Measurements from ENCODE around the gene RPS6KC1. TPM values are rescaled to one million over a fixed set of nuclear protein-coding genes. Genes with fewer than 3 reads are reported as not detected.

The RPS6KC1 gene
- total and polyA plus RNA-seq, 2 donors (not counting 1 experiment from before 2014, with no cell fraction given) = 2.4 to 19.0 TPM

- TF ChIP-seq EZH2 (IDR thresholded peaks at IDR 0.05; ENCODE audit: borderline replicate concordance, insufficient read depth, low read depth, low read length, poor library complexity, severe bottlenecking) (no peak), CTCF (IDR thresholded peaks at IDR 0.05) (no peak)
- H3K4me3 ChIP-seq (ENCODE audit: control extremely low read depth in 1 of 5, extremely low read depth in 1 of 5, insufficient read depth in 1 of 5, low read depth in 2 of 5, low read length in 4 of 5) = no peak overlapping the region
- WGBS (ENCODE audit: insufficient coverage) = 100% methylated on average over 1 of the region's 2 CpGs
- ChIA-PET CTCF (no interaction called here), POLR2A (no interaction called here)
- no peaks in the 10 kb centered on the region for H3K27me3 Mint-ChIP-seq
- DNase-seq = no peak
- no peaks in the 10 kb centered on the region for H4K20me1 ChIP-seq (ENCODE audit: control insufficient read depth, insufficient read depth, low read length, poor library complexity, severe bottlenecking)
- H2AFZ ChIP-seq (ENCODE audit: insufficient read depth, low read depth, low read length, poor library complexity, severe bottlenecking) = no peak overlapping the region
- no peak overlapping the region for H3K27ac ChIP-seq (ENCODE audit: low read length in 2 of 2)
- H3K9me3 ChIP-seq (ENCODE audit: control extremely low read depth in 1 of 3, control insufficient read depth in 2 of 3, insufficient read depth in 1 of 3, low read length in 2 of 3) = peaks cover 5 to 19% (median 17%) of the 10 kb centered on the region in 3 donors
- H3K79me2 ChIP-seq (ENCODE audit: control insufficient read depth, insufficient read depth, low read length) = no peaks in the 10 kb centered on the region
- H3K4me2 ChIP-seq (replicated peaks; ENCODE audit: low read depth, low read length, poor library complexity, severe bottlenecking) = no peak overlapping the region
- no peaks in the 10 kb centered on the region for H3K4me1 ChIP-seq (ENCODE audit: control insufficient read depth in 2 of 2, insufficient read depth in 2 of 2, low read length in 2 of 2)
- no peak overlapping the region for H3K27ac Mint-ChIP-seq
- intact Hi-C loops (cut with micrococcal nuclease) = no loop called here
- peaks cover 3% of the 10 kb centered on the region for H3K4me1 Mint-ChIP-seq
- no peak overlapping the region for H3K9ac ChIP-seq (ENCODE audit: low read length)
- peaks cover 0 to 3% of the 10 kb centered on the region in 2 experiments for H3K36me3 ChIP-seq (replicated peaks in 1 of 2; ENCODE audit: control extremely low read depth in 1 of 2, control insufficient read depth in 1 of 2, extremely low read depth in 1 of 2, insufficient read depth in 2 of 2, low read length in 1 of 2)
- H3K27me3 ChIP-seq (replicated peaks in 1 of 4; ENCODE audit: control extremely low read depth in 1 of 4, control insufficient read depth in 3 of 4, insufficient read depth in 4 of 4, low read length in 3 of 4) = no peaks in the 10 kb centered on the region
- no peak overlapping the region for H3K4me3 Mint-ChIP-seq
- H3K9me3 Mint-ChIP-seq (ENCODE audit: insufficient read depth) = peaks cover 20% of the 10 kb centered on the region
- no peak for ATAC-seq (ENCODE audit: low read depth)
These were observed 135.1 kb downstream of the RPS6KC1 start for GRCh38 chr1:213186168-213186567.

DNA sequence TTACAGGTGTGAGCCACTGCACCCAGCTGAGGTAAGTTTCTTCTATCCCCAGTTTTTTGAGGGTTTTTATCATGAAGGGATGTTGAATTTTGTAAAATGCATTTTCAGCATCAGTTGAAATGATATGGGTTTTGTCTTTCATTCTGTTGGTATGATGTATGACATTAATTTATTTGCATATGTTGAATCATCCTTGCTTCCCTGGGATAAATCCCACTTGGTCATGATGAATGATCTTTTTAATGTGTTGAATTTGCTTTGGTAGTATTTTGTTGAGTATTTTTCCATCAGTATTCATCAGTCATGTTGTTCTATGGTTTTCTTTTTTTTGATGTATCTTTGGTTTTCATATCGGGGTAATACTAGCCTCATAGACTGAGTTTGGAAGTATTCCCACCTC, 141.0 kb downstream of the RPS6KC1 start:
- ChIA-PET POLR2A (no interaction called here), CTCF (no interaction called here)
- Histone ChIP-seq H3K9me3 (ENCODE audit: control extremely low read depth in 1 of 3, control insufficient read depth in 2 of 3, insufficient read depth in 1 of 3, low read length in 2 of 3) (peaks cover 0 to 12% (median 3%) of the 10 kb centered on the region in 3 donors), H3K36me3 (replicated peaks in 1 of 2; ENCODE audit: control extremely low read depth in 1 of 2, control insufficient read depth in 1 of 2, extremely low read depth in 1 of 2, insufficient read depth in 2 of 2, low read length in 1 of 2) (no peaks in the 10 kb centered on the region), H3K4me3 (ENCODE audit: control extremely low read depth in 1 of 5, extremely low read depth in 1 of 5, insufficient read depth in 1 of 5, low read depth in 2 of 5, low read length in 4 of 5) (no peak overlapping the region), H3K79me2 (ENCODE audit: control insufficient read depth, insufficient read depth, low read length) (no peaks in the 10 kb centered on the region), H4K20me1 (ENCODE audit: control insufficient read depth, insufficient read depth, low read length, poor library complexity, severe bottlenecking) (no peaks in the 10 kb centered on the region), H2AFZ (ENCODE audit: insufficient read depth, low read depth, low read length, poor library complexity, severe bottlenecking) (no peak overlapping the region), H3K4me1 (ENCODE audit: control insufficient read depth in 2 of 2, insufficient read depth in 2 of 2, low read length in 2 of 2) (no peaks in the 10 kb centered on the region), H3K4me2 (replicated peaks; ENCODE audit: low read depth, low read length, poor library complexity, severe bottlenecking) (no peak overlapping the region), H3K27me3 (replicated peaks in 1 of 4; ENCODE audit: control extremely low read depth in 1 of 4, control insufficient read depth in 3 of 4, insufficient read depth in 4 of 4, low read length in 3 of 4) (no peaks in the 10 kb centered on the region), H3K27ac (ENCODE audit: low read length in 2 of 2) (no peak overlapping the region), H3K9ac (ENCODE audit: low read length) (no peak overlapping the region)
- no peak for TF ChIP-seq EZH2 (IDR thresholded peaks at IDR 0.05; ENCODE audit: borderline replicate concordance, insufficient read depth, low read depth, low read length, poor library complexity, severe bottlenecking)
- TF ChIP-seq CTCF (IDR thresholded peaks at IDR 0.05) = no peak
- Mint-ChIP-seq H3K4me3 (no peak overlapping the region), H3K27me3 (no peaks in the 10 kb centered on the region), H3K9me3 (ENCODE audit: insufficient read depth) (peaks cover 11% of the 10 kb centered on the region), H3K27ac (no peak overlapping the region), H3K4me1 (peaks cover 3% of the 10 kb centered on the region)
- no CpG with 5 or more reads among the region's 1 CpG for WGBS (ENCODE audit: insufficient coverage)
- intact Hi-C loops (cut with micrococcal nuclease) = no loop called here
- ATAC-seq (ENCODE audit: low read depth) (no peak), DNase-seq (no peak)
